Motor neuron (in vitro differentiated cells): ENCODE measurements around the gene ELMOD3. TPM values are rescaled to one million over a fixed set of nuclear protein-coding genes. Genes with fewer than 3 reads are reported as not detected.

ENCODE experiments used
- ATAC-seq, 8 experiments: fragments of 200-7000 bp; cut with Tn5 transposase; replicated peaks in 6 of 8; 2 replicates each; pipeline ENCODE4 v1.8.0; 2021; ENCODE audit warnings: mild to moderate bottlenecking in 8 of 8, moderate library complexity in 8 of 8
- H3K27ac ChIP-seq, 2 donors: fragments of 250-450 bp; sonication (Bioruptor Pico); 2 replicates each; pipeline ENCODE4 v1.9.0; 2021; ENCODE audit warnings: antibody characterized with exemption in 2 of 2, mild to moderate bottlenecking in 2 of 2, moderate library complexity in 1 of 2
- H3K4me1 ChIP-seq, 2 donors: fragments of 250-450 bp; sonication (Bioruptor Pico); replicated peaks in 1 of 2; 2 replicates each; pipeline ENCODE4 v1.6.1; 2021; ENCODE audit warnings: antibody characterized with exemption in 2 of 2, mild to moderate bottlenecking in 2 of 2, moderate library complexity in 1 of 2
- H3K4me3 ChIP-seq, 5 donors: fragments of 250-450 bp; sonication (Bioruptor Pico); 2 replicates each; pipeline ENCODE4 v1.9.0; 2021; ENCODE audit warnings: antibody characterized with exemption in 5 of 5, mild to moderate bottlenecking in 5 of 5, moderate library complexity in 4 of 5
- WGBS, 10 experiments: fragments of 450-650 bp; shearing (Covaris generic); methylation state at CpG; one replicate each; pipeline ENCODE4 v1.0.0; 2022; 5-methylcytosine and 5-hydroxymethylcytosine counted together
- in situ Hi-C, 9 experiments: fragments of 400-800 bp; cut with MboI; loops; one replicate each; pipeline ENCODE4 v1.15.0; 2021; ENCODE audit warnings: low sequenced_read_pairs in 9 of 9, low pct_unique_long_range_greater_than_20kb in 2 of 9; ENCODE audit not compliant: unreplicated experiment in 9 of 9
- total RNA-seq, 8 experiments: library from RNA; unstranded; fragments of 300-600 nt; gene quantifications; 2 replicates each; pipeline versions ENCODE4 v1.2.3 to v1.2.4, GENCODE V29; 2022

The ELMOD3 gene
- total RNA-seq, 8 experiments from 2014 or later, result 15.4 to 21.1 (median 18.1) TPM

DNA sequence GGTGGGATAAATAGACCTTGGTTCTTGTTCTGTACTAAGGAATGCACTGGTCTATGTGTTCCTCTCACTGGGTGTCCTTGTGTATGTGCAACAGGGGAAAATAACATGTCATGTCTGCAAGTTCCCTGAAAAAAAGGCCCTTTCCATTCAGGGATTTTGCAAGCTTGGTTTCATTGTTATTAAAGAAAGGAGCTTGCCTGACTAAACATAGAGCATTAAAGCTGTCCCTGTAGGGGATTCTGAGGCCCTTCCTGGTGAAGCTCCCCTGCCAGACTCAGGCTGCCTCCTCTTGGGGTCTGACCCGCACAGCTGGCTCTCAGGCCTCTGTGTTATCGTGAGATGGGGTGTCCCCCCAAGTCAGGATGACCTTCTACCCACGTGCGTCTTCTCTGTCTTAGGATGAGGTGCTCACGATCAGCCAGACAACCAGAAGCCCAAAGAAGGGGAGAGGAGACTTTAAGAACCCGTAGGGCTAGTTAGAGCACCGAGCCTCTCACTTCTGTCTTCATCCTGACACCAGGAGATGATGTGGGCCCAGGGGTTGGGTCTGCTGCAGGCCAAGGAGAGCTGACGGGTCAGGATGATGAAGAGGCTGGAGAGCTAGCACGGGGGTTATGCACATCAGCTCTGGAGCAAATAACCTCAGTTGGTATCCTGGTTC lies 34.4 kb downstream of the ELMOD3 start:
- H3K4me3 ChIP-seq, result no peak overlapping the region
- 60 to 100% (median 72%) methylated on average over 1 to 5 of the region's 9 CpGs; no CpG with 5 or more reads in 5 of the 10 experiments for WGBS, 10 experiments
- peak in 4 of 8 experiments; percentile 27 to 52 (median 40) for ATAC-seq
- peak overlapping the region in 1 of 2 donors; percentile 2 for H3K27ac ChIP-seq
- in situ Hi-C loops, result no loop called here
- peaks cover 0 to 12% of the 10 kb centered on the region in 2 donors for H3K4me1 ChIP-seq

DNA sequence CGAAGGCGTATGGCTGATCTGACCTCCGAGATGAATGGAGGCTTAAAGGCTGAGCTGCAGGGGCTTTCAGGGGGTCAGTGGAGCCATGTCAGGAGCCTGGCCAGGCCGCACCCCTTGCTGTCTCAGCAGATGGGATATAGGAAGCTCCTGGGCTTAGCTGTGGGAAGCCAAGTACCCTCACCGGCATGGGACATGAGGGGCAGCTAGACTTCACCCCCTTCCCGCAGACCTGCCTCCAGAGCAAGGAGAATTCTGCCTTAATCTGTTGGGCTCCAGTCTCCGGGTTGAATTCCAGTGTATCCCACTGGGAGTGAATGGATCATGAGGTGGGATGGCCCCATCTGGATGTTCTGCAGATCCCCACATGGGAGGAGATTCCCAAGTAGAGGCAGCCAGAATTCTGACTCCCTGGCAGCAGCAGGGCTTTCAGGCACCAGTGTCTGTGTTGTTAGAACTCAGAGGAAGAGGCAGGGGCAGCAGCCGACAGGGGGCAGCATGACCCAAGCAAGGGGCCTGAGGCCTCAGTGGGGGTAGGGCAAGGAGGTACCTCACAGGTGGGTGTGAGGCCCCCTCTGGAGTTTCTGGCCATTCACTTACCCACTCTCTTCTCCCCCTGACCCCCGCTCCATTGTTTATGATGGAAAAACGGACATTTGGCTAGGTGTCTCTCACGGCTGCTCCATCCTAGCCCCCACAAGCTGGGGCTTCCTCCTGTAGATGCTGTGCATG lies 36.5 kb downstream of the ELMOD3 start:
- in situ Hi-C loops, result no loop called here
- peaks cover 0 to 12% of the 10 kb centered on the region in 2 donors for H3K4me1 ChIP-seq
- ATAC-seq, result peak in 4 of 8 experiments; percentile 45 to 92 (median 86)
- WGBS, 10 experiments, result 17 to 83% (median 67%) methylated on average over 1 to 8 of the region's 11 CpGs; no CpG with 5 or more reads in 4 of the 10 experiments
- no peak overlapping the region for H3K27ac ChIP-seq
- H3K4me3 ChIP-seq, result no peak overlapping the region

DNA sequence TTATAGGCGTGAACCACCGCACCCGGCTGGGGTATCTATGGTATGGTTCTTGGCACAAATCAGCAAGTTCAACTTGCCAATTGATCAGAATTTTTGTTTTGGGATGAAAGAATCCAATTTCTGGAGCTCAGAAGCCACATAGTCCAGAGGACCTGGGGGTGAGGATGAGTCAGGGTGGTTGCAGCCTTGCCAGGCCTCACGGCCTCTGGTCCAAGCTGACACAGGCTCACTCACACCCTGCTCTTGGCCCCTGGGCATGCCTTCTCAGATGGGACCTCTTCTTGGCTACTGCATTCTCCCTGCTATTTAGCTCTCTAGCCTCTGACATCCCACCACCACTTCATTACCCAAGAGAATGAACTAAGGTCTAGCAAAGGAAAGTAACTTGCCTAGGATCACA lies 39.3 kb downstream of the ELMOD3 start:
- peak in 1 of 8 experiments; percentile 49 for ATAC-seq
- Histone ChIP-seq H3K27ac (no peak overlapping the region), H3K4me3 (no peak overlapping the region), H3K4me1 (peaks cover 0 to 5% of the 10 kb centered on the region in 2 donors)
- WGBS, 10 experiments, result 20 to 100% (median 73%) methylated on average over 1 to 2 of the region's 4 CpGs; no CpG with 5 or more reads in 6 of the 10 experiments
- in situ Hi-C loops, result no loop called here

- 20 to 100% (median 76%) methylated on average over 1 to 3 of the region's 4 CpGs; no CpG with 5 or more reads in 4 of the 10 experiments for WGBS, 10 experiments
Observed at GRCh38 chr2:85394261-85394681, 39.7 kb downstream of the ELMOD3 start.

GRCh38 chr2:85394976-85395375 lies 40.4 kb downstream of the ELMOD3 start:
- H3K4me1 ChIP-seq, result no peaks in the 10 kb centered on the region
- H3K27ac ChIP-seq, result no peak overlapping the region
- H3K4me3 ChIP-seq, result no peak overlapping the region
- peak in 1 of 8 experiments; percentile 9 for ATAC-seq
- WGBS, 10 experiments, result 60 to 100% (median 78%) methylated on average over 1 to 4 of the region's 6 CpGs; no CpG with 5 or more reads in 5 of the 10 experiments
- in situ Hi-C loops, result no loop called here

More at GRCh38 chr2:85394261-85394681, 39.7 kb downstream of the ELMOD3 start:
- Histone ChIP-seq H3K27ac (no peak overlapping the region), H3K4me3 (no peak overlapping the region), H3K4me1 (peaks cover 0 to under 1% of the 10 kb centered on the region in 2 donors)
- ATAC-seq, result no peak
- in situ Hi-C loops, result no loop called here

GRCh38 chr2:85395912-85396475 lies 41.4 kb downstream of the ELMOD3 start:
- in situ Hi-C loops, result no loop called here
- H3K4me1 ChIP-seq, result no peaks in the 10 kb centered on the region
- WGBS, 10 experiments, result 80 to 100% (median 89%) methylated on average over 1 to 13 of the region's 14 CpGs; no CpG with 5 or more reads in 1 of the 10 experiments
- ATAC-seq, result no peak
- no peak overlapping the region for H3K27ac ChIP-seq
- no peak overlapping the region for H3K4me3 ChIP-seq

- Histone ChIP-seq H3K4me3 (no peak overlapping the region), H3K27ac (no peak overlapping the region), H3K4me1 (no peaks in the 10 kb centered on the region)
- ATAC-seq, result peak in 2 of 8 experiments; percentile 35 to 44
- 70 to 90% (median 84%) methylated on average over 1 to 4 of the region's 5 CpGs; no CpG with 5 or more reads in 5 of the 10 experiments for WGBS, 10 experiments
- in situ Hi-C loops, result no loop called here
Observed at GRCh38 chr2:85396531-85397470, 42.2 kb downstream of the ELMOD3 start.

DNA sequence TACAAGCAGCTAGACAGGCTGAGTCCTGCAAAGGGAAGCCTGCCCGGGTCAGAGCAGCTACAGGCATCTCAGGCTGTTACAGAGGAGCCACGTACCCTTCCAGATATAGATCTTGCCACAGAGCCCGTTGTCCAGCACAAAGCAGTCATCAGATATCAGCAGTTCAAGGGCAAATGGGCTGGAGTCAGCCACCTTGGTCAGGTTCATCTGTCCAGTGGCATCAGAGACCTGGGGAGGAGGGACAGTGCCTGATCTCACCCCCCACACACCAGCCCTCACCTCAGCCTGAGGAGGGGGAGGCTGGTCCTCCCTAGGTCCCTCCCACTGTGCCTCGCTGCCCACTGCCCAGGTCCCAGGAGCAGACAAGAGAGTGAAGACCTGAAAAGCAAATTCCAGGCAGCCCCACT lies 43.4 kb downstream of the ELMOD3 start:
- Histone ChIP-seq H3K4me3 (no peak overlapping the region), H3K4me1 (no peaks in the 10 kb centered on the region), H3K27ac (no peak overlapping the region)
- WGBS, 10 experiments, result 40 to 100% (median 89%) methylated on average over 1 to 3 of the region's 4 CpGs; no CpG with 5 or more reads in 4 of the 10 experiments
- no peak for ATAC-seq
- in situ Hi-C loops, result no loop called here

DNA sequence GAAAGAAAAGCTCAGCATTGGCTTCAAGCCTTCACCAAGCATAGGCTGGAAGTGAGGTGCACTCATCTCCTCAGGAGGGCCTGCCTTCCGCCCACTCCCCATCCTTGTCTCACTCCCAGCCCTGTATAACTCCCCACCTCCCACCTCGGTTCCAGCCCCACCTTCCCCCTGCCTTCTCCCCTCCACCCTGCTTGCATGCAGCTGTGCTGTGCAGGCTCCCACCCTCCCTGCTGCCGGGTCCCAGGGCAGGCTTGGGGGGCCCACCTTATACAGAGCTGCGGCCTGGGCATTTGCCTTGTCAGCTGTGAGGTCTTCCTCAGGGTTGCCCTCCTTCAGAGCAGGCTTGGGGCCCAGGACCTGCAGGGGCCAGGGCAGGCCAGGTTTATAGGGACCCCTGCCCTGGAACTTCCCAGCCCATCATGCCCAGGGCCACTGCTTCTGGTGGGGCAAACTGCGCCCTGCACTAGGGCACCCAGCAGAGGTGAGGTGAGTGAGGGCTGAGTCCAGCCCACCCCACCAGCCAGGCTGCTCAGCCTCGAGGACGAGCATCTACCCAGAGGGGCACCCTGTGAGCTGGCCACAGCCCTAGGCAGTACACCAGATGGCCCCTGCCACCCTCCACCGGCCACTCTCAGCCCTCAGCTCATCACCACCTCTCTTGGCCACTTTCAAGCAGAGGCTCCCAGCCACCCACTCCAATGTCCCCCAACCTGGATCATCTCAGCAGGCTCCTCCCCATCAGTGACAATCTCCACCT lies 44.0 kb downstream of the ELMOD3 start:
- no peak overlapping the region for H3K27ac ChIP-seq
- WGBS, 10 experiments, result 80% methylated on average over 1 of the region's 8 CpGs; no CpG with 5 or more reads in 9 of the 10 experiments
- in situ Hi-C loops, result no loop called here

DNA sequence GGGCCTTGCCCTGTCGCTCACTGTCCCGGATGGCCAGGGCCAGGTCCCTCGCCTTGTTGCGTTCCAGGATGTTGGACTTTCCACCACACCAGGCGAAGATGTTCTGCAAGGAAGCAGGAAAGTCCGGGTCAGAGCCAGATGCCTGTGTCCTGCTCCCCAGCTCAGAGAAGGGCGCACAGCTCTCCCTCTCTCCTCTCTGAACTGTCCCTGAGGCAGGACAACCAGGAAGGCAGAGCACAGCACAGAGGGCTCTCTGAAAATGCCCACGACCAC lies 44.5 kb downstream of the ELMOD3 start:
- no peak overlapping the region for H3K4me3 ChIP-seq
- 70 to 100% (median 85%) methylated on average over 1 to 4 of the region's 8 CpGs; no CpG with 5 or more reads in 5 of the 10 experiments for WGBS, 10 experiments
- in situ Hi-C loops, result no loop called here
- H3K4me1 ChIP-seq, result no peaks in the 10 kb centered on the region
- no peak for ATAC-seq
- no peak overlapping the region for H3K27ac ChIP-seq

More for the DNA sequence above, 44.0 kb downstream of the ELMOD3 start:
- no peaks in the 10 kb centered on the region for H3K4me1 ChIP-seq
- no peak for ATAC-seq
- H3K4me3 ChIP-seq, result no peak overlapping the region

GRCh38 chr2:85400023-85400422 lies 45.5 kb downstream of the ELMOD3 start:
- no peaks in the 10 kb centered on the region for H3K4me1 ChIP-seq
- in situ Hi-C loops, result no loop called here
- no peak overlapping the region for H3K27ac ChIP-seq
- H3K4me3 ChIP-seq, result no peak overlapping the region
- 50 to 100% (median 91%) methylated on average over 1 to 4 of the region's 8 CpGs; no CpG with 5 or more reads in 6 of the 10 experiments for WGBS, 10 experiments
- no peak for ATAC-seq
